OCI-LY7 (cell line): Measurements from ENCODE around the gene TEDC1. TPM values are rescaled to one million over a fixed set of nuclear protein-coding genes. Genes with fewer than 3 reads are reported as not detected.

Experiments used
- BruUV-seq: library from RNA; stranded (reverse); fragments of 400-500 nt; replicated peaks from 2 replicates; lab custom pipeline; 2021; lab: Mats Ljungman, UMichigan
- CTCF ChIA-PET: fragments of 300-600 bp; sonication (Branson Sonifier 250); formaldehyde crosslinking; loops from one replicate; lab custom pipeline; 2022; ENCODE audit warnings: antibody characterized with exemption; ENCODE audit not compliant: unreplicated experiment; lab: Charles Lee
- POLR2A ChIA-PET: fragments of 300-600 bp; sonication (Branson Sonifier 250); formaldehyde crosslinking; loops from one replicate; lab custom pipeline; 2022; ENCODE audit warnings: antibody characterized with exemption; lab: Charles Lee
- DNase-seq: peaks from one replicate; pipeline ENCODE4 v3.0.0-alpha.2; 2015; ENCODE audit warnings: low spot score
- H2AFZ ChIP-seq: fragments of 200-600 bp; sonication (generic), shearing (Covaris generic); 2 replicates; pipeline ENCODE4 v1.6.1; 2014; ENCODE audit warnings: mild to moderate bottlenecking, antibody characterized with exemption, low read length, moderate library complexity
- H3K27ac ChIP-seq: fragments of 200-600 bp; sonication (generic); 2 replicates; pipeline ENCODE4 v1.5.1; 2014; ENCODE audit warnings: mixed run types, low read depth, mild to moderate bottlenecking, moderate library complexity, low read length, inconsistent platforms; ENCODE audit not compliant: poor library complexity, severe bottlenecking
- H3K36me3 ChIP-seq: fragments of 200-600 bp; sonication (generic); 2 replicates; pipeline ENCODE4 v1.6.1; 2014; ENCODE audit warnings: mild to moderate bottlenecking, antibody characterized with exemption, low read length, moderate library complexity, mixed read lengths; ENCODE audit not compliant: insufficient read depth
- H3K4me1 ChIP-seq: fragments of 200-600 bp; sonication (generic); 2 replicates; pipeline ENCODE4 v1.5.1; 2014; ENCODE audit warnings: mild to moderate bottlenecking, low read length; ENCODE audit not compliant: insufficient read depth, poor library complexity, severe bottlenecking
- H3K4me2 ChIP-seq: fragments of 200-600 bp; sonication (generic); 2 replicates; pipeline ENCODE4 v1.6.1; 2014; ENCODE audit warnings: mild to moderate bottlenecking, low read length
- H3K4me3 ChIP-seq: fragments of 200-600 bp; sonication (generic); 2 replicates; pipeline ENCODE4 v1.5.1; 2014; ENCODE audit warnings: mild to moderate bottlenecking, low read depth, low read length; ENCODE audit not compliant: poor library complexity, severe bottlenecking
- H3K79me2 ChIP-seq: fragments of 200-600 bp; sonication (generic); 2 replicates; pipeline ENCODE4 v1.6.1; 2016; ENCODE audit warnings: low read depth, mild to moderate bottlenecking, low read length, moderate library complexity, mixed read lengths; ENCODE audit not compliant: insufficient read depth
- H3K9me2 ChIP-seq: fragments of 200-600 bp; sonication (generic); 2 replicates; pipeline ENCODE4 v1.6.1; 2016; ENCODE audit warnings: mild to moderate bottlenecking, low read length, mixed read lengths; ENCODE audit not compliant: insufficient read depth
- H3K9me3 ChIP-seq: fragments of 200-600 bp; sonication (generic); 2 replicates; pipeline ENCODE4 v1.6.1; 2014; ENCODE audit warnings: mild to moderate bottlenecking, mixed run types, low read length, mixed read lengths
- H4K20me1 ChIP-seq: fragments of 200-600 bp; sonication (generic); 2 replicates; pipeline ENCODE4 v1.6.1; 2014; ENCODE audit warnings: mild to moderate bottlenecking, antibody characterized with exemption, low read length, moderate library complexity, mixed read lengths; ENCODE audit not compliant: insufficient read depth
- CTCF ChIP-seq: fragments of 200-600 bp; sonication (generic); conservative IDR thresholded peaks from 2 replicates; pipeline ENCODE4 v1.5.1; 2014; ENCODE audit warnings: mild to moderate bottlenecking, antibody characterized with exemption, low read length, moderate library complexity, mixed read lengths
- EZH2phosphoT487 ChIP-seq: fragments of 200-600 bp; sonication (generic); IDR thresholded peaks from 2 replicates; pipeline ENCODE4 v1.6.1; 2018; ENCODE audit warnings: low read depth, borderline replicate concordance, mild to moderate bottlenecking, mixed run types, antibody characterized with exemption, low read length, moderate library complexity, mixed read lengths
- intact Hi-C: fragments of 100-400 bp; cut with micrococcal nuclease; formaldehyde crosslinking; loops from one replicate; pipeline ENCODE4 v1.10.0; 2022; ENCODE audit not compliant: unreplicated experiment
- total RNA-seq, 2 experiments: library from RNA; depleted of rRNA in 1 of 2; stranded (reverse); fragments of >200 nt in 1 of 2; shearing (Covaris generic) in 1 of 2; gene quantifications; 2 replicates each; pipeline ENCODE4 v1.2.3, GENCODE V29; 2014 to 2022

Gene TEDC1
- total RNA-seq, 2 experiments from 2014 or later, result 53.2 to 55.8 TPM

GRCh38 chr14:105455086-105455640, 35.9 kb upstream of the TEDC1 start:
- Histone ChIP-seq H2AFZ (no peak overlapping the region), H3K4me1 (no peaks in the 10 kb centered on the region), H3K9me2 (no peaks in the 10 kb centered on the region), H4K20me1 (no peaks in the 10 kb centered on the region), H3K4me3 (no peak overlapping the region), H3K27ac (no peak overlapping the region), H3K9me3 (no peaks in the 10 kb centered on the region), H3K79me2 (no peaks in the 10 kb centered on the region), H3K4me2 (no peak overlapping the region), H3K36me3 (peaks cover 66% of the 10 kb centered on the region)
- no peak for TF ChIP-seq EZH2phosphoT487
- TF ChIP-seq CTCF, result no peak
- DNase-seq, result no peak
- no TSS peak for BruUV-seq
- intact Hi-C loops, result no loop called here
- ChIA-PET POLR2A (no interaction called here), CTCF (no interaction called here)

GRCh38 chr14:105455766-105456660, 35.0 kb upstream of the TEDC1 start:
- intact Hi-C loops, result no loop called here
- Histone ChIP-seq H3K79me2 (no peaks in the 10 kb centered on the region), H3K27ac (no peak overlapping the region), H2AFZ (no peak overlapping the region), H4K20me1 (no peaks in the 10 kb centered on the region), H3K9me3 (no peaks in the 10 kb centered on the region), H3K9me2 (no peaks in the 10 kb centered on the region), H3K36me3 (peaks cover 64% of the 10 kb centered on the region), H3K4me3 (no peak overlapping the region), H3K4me2 (no peak overlapping the region), H3K4me1 (no peaks in the 10 kb centered on the region)
- CTCF ChIA-PET, result no interaction called here
- TF ChIP-seq CTCF, result no peak
- TF ChIP-seq EZH2phosphoT487, result no peak
- POLR2A ChIA-PET, result interaction anchor here (1.1 kb wide), 1 partner anchor 26 kb away, joined by 3 read pairs; no protein-coding TSS in a partner anchor
- no peak for DNase-seq
- no TSS peak for BruUV-seq
